ENCODE results near the gene RTN4RL2. TPM values are rescaled to one million over a fixed set of nuclear protein-coding genes. Genes with fewer than 3 reads are reported as not detected.

RTN4RL2 gene
- total RNA-seq = 10 to 100 TPM; 11.2 to 27.6 (median 17.1) TPM

- Histone ChIP-seq H3K27ac (peak within 1 kb of the TSS in 2 of 3 donors; percentile 56 to 74), H3K36me3 (no peaks in the 10 kb centered on the region), H3K27me3 (no peaks in the 10 kb centered on the region), H3K4me1 (peaks cover 34 to 49% of the 10 kb centered on the region in 2 donors), H3K9me3 (no peaks in the 10 kb centered on the region), H3K4me3 (replicated peaks in 1 of 3) (peak within 1 kb of the TSS; percentile 55 to 91 (median 58))
- DNase-seq = peak; percentile 62 to 63
- intact Hi-C loops (cut with DNase I) = no loop called here
- peak in 1 of 2 donors; percentile 59 for TF ChIP-seq POLR2A (IDR thresholded peaks at IDR 0.05)
- peak in 1 of 6 experiments; percentile 33 for TF ChIP-seq CTCF (IDR thresholded peaks at IDR 0.05)
- 0% methylated on average over 26 to 29 of the region's 66 CpGs for WGBS, 2 donors
These were observed at the start of gene RTN4RL2 for GRCh38 chr11:57460022-57460757. Gene RTN4RL2 (plus strand): TSS chr11:57460528. CDS start chr11:57460866, 338 bp downstream.

GRCh38 chr11:57413681-57414080 lies 46.6 kb upstream of the RTN4RL2 start:
- Histone ChIP-seq H3K27ac (peak overlapping the region in 1 of 3 donors; percentile 13), H3K36me3 (peaks cover 59 to 63% of the 10 kb centered on the region in 2 donors), H3K27me3 (no peaks in the 10 kb centered on the region), H3K4me3 (replicated peaks in 1 of 3) (no peak overlapping the region), H3K4me1 (peaks cover 15 to 25% of the 10 kb centered on the region in 2 donors), H3K9me3 (no peaks in the 10 kb centered on the region)
- DNase-seq = no peak
- TF ChIP-seq CTCF (IDR thresholded peaks at IDR 0.05) = no peak
- no peak for TF ChIP-seq POLR2A (IDR thresholded peaks at IDR 0.05)
- WGBS, 2 donors = 86 to 91% methylated on average over 4 of the region's 4 CpGs
- intact Hi-C loops (cut with DNase I) = no loop called here

DNA sequence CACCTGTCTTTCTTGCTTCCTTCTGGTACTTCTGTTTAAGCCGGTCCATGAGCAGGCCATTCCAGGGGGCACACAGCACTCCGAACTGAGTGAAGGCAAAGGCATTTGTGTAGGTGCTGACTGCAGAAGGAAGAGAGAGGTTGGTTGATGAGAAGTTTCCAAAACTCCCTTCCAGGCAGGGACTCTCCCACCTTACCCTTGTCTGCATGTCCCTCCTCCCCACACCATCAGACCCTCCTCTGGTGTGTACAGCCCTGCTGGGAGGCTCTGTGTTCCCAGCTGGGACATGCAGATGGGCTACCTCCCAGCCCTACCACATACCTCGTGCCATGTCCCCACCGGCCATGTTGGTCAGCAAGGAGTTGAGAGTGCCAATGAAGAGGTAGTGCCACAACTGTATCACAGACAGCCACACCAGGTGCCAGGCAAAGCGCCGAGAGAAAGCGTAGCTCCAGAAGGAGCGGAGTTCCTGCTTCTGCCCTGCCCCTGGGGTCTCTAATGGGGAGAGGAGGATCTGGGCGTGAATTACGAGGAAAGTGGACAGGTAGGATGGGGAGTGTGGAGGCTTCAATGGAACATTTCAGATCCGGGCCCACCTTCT lies 45.6 kb upstream of the RTN4RL2 start:
- H3K27ac ChIP-seq = no peak overlapping the region
- WGBS, 2 donors = 95 to 96% methylated on average over 11 of the region's 11 CpGs

DNA sequence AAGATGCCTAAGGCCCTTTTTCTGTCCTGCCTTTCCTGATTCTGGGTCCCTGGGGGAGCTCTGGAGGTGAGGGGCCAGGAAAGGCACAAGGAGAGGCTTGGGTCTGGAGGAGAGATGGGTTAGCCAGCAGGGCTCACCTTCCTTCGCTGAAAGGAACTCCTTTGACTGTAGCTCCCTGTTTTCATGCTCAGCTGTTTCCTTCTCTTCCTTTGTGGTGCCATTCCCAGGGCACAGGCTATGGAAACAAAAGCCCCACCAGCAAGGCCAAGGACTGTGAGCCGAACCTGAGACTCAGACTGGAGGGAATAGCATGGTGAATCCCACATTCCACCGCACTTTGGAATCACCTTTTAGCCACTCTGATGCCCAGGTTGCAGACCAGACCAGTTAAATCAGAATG lies 43.9 kb upstream of the RTN4RL2 start:
- Histone ChIP-seq H3K4me3 (replicated peaks in 1 of 3) (no peak overlapping the region), H3K27ac (peak overlapping the region; percentile 44 to 66 (median 58)), H3K36me3 (peaks cover 39 to 40% of the 10 kb centered on the region in 2 donors), H3K4me1 (peaks cover 15 to 37% of the 10 kb centered on the region in 2 donors), H3K9me3 (no peaks in the 10 kb centered on the region), H3K27me3 (no peaks in the 10 kb centered on the region)
- intact Hi-C loops (cut with DNase I) = no loop called here
- no peak for TF ChIP-seq CTCF (IDR thresholded peaks at IDR 0.05)
- no peak for TF ChIP-seq POLR2A (IDR thresholded peaks at IDR 0.05)
- DNase-seq = no peak
- 91% methylated on average over 3 of the region's 3 CpGs for WGBS, 2 donors

More for the DNA sequence above, 45.6 kb upstream of the RTN4RL2 start:
- peaks cover 53 to 54% of the 10 kb centered on the region in 2 donors for H3K36me3 ChIP-seq
- TF ChIP-seq CTCF (IDR thresholded peaks at IDR 0.05) = no peak
- TF ChIP-seq POLR2A (IDR thresholded peaks at IDR 0.05) = no peak
- H3K27me3 ChIP-seq = no peaks in the 10 kb centered on the region
- intact Hi-C loops (cut with DNase I) = no loop called here
- DNase-seq = no peak
- no peak overlapping the region for H3K4me3 ChIP-seq (replicated peaks in 1 of 3)
- H3K9me3 ChIP-seq = no peaks in the 10 kb centered on the region
- peaks cover 15 to 32% of the 10 kb centered on the region in 2 donors for H3K4me1 ChIP-seq

- Histone ChIP-seq H3K9me3 (no peaks in the 10 kb centered on the region), H3K27me3 (no peaks in the 10 kb centered on the region), H3K4me3 (replicated peaks in 1 of 3) (no peak overlapping the region), H3K36me3 (peaks cover 39 to 40% of the 10 kb centered on the region in 2 donors), H3K27ac (peak overlapping the region; percentile 44 to 66 (median 58)), H3K4me1 (peaks cover 15 to 43% of the 10 kb centered on the region in 2 donors)
- peak; percentile 86 to 87 for DNase-seq
- WGBS, 2 donors = 24 to 26% methylated on average over 4 of the region's 4 CpGs
- no peak for TF ChIP-seq POLR2A (IDR thresholded peaks at IDR 0.05)
- TF ChIP-seq CTCF (IDR thresholded peaks at IDR 0.05) = no peak
- intact Hi-C loops (cut with DNase I) = no loop called here
These were observed 43.3 kb upstream of the RTN4RL2 start for GRCh38 chr11:57417056-57417455.
